H9 (cell line): Measurements from ENCODE around the gene COMP. TPM values are rescaled to one million over a fixed set of nuclear protein-coding genes. Genes with fewer than 3 reads are reported as not detected.

Experiments
- DNase-seq: peaks from one replicate; pipeline ENCODE4 v3.0.0-alpha.2; 2017
- H2AFZ ChIP-seq: one replicate; pipeline ENCODE4 v1.6.1; 2013; ENCODE audit warnings: mild to moderate bottlenecking, low read length, control low read depth, moderate library complexity
- H2AK5ac ChIP-seq: 2 replicates; pipeline ENCODE4 v1.6.1; 2013; ENCODE audit warnings: low read length, control low read depth, mixed read lengths; ENCODE audit not compliant: insufficient read length
- H2BK120ac ChIP-seq: one replicate; pipeline ENCODE4 v1.6.1; 2013; ENCODE audit warnings: low read depth, mild to moderate bottlenecking, low read length, control low read depth, inconsistent platforms; ENCODE audit not compliant: poor library complexity, severe bottlenecking
- H2BK12ac ChIP-seq: 2 replicates; pipeline ENCODE4 v1.6.1; 2013; ENCODE audit warnings: low read length, control low read depth, mixed read lengths, low read depth; ENCODE audit not compliant: insufficient read length
- H2BK15ac ChIP-seq: 2 replicates; pipeline ENCODE4 v1.6.1; 2013; ENCODE audit warnings: low read depth, low read length, control low read depth
- H2BK20ac ChIP-seq: one replicate; pipeline ENCODE4 v1.6.1; 2013; ENCODE audit warnings: low read depth, mild to moderate bottlenecking, low read length, control low read depth, inconsistent platforms; ENCODE audit not compliant: poor library complexity, severe bottlenecking
- H2BK5ac ChIP-seq: 2 replicates; pipeline ENCODE4 v1.6.1; 2013; ENCODE audit warnings: low read length, control low read depth, mixed read lengths; ENCODE audit not compliant: insufficient read length
- H3K14ac ChIP-seq: 2 replicates; pipeline ENCODE4 v1.6.1; 2013; ENCODE audit warnings: low read length, control low read depth; ENCODE audit not compliant: insufficient read depth
- H3K18ac ChIP-seq: 2 replicates; pipeline ENCODE4 v1.6.1; 2013; ENCODE audit warnings: low read depth, mild to moderate bottlenecking, mixed read lengths, low read length, control low read depth; ENCODE audit not compliant: insufficient read length
- H3K23ac ChIP-seq: 2 replicates; pipeline ENCODE4 v1.6.1; 2013; ENCODE audit warnings: low read length, control low read depth, mixed read lengths, low read depth; ENCODE audit not compliant: insufficient read length
- H3K23me2 ChIP-seq: 2 replicates; pipeline ENCODE4 v1.6.1; 2013; ENCODE audit warnings: low read depth, mild to moderate bottlenecking, mixed read lengths, low read length, control low read depth; ENCODE audit not compliant: insufficient read length, poor library complexity, severe bottlenecking
- H3K27ac ChIP-seq: 2 replicates; pipeline ENCODE4 v1.5.1; 2013; ENCODE audit warnings: low read length, control low read depth, mixed read lengths, low read depth; ENCODE audit not compliant: insufficient read length
- H3K27me3 ChIP-seq: 2 replicates; pipeline ENCODE4 v1.6.1; 2013; ENCODE audit warnings: low read length, control low read depth, inconsistent platforms; ENCODE audit not compliant: insufficient read depth
- H3K4ac ChIP-seq: 2 replicates; pipeline ENCODE4 v1.6.1; 2013; ENCODE audit warnings: low read depth, mild to moderate bottlenecking, control low read depth, inconsistent platforms, low read length, moderate library complexity
- H3K4me1 ChIP-seq: 2 replicates; pipeline ENCODE4 v1.6.1; 2013; ENCODE audit warnings: low read length, control low read depth, inconsistent platforms; ENCODE audit not compliant: insufficient read depth
- H3K4me2 ChIP-seq: 2 replicates; pipeline ENCODE4 v1.6.1; 2013; ENCODE audit warnings: low read length, control low read depth, mixed read lengths; ENCODE audit not compliant: insufficient read length, insufficient read depth
- H3K56ac ChIP-seq: 2 replicates; pipeline ENCODE4 v1.6.1; 2013; ENCODE audit warnings: low read depth, mild to moderate bottlenecking, mixed read lengths, low read length, control low read depth; ENCODE audit not compliant: insufficient read length
- H3K79me1 ChIP-seq: 2 replicates; pipeline ENCODE4 v1.6.1; 2013; ENCODE audit warnings: low read depth, mild to moderate bottlenecking, moderate library complexity, low read length, control low read depth, inconsistent platforms; ENCODE audit not compliant: insufficient read depth, poor library complexity, severe bottlenecking
- H3K79me2 ChIP-seq: 2 replicates; pipeline ENCODE4 v1.6.1; 2013; ENCODE audit warnings: low read length, control low read depth, inconsistent platforms; ENCODE audit not compliant: insufficient read depth
- H3K9ac ChIP-seq: 2 replicates; pipeline ENCODE4 v1.6.1; 2013; ENCODE audit warnings: low read length, control low read depth, mixed read lengths; ENCODE audit not compliant: insufficient read length; ENCODE audit errors: extremely low read depth
- H3K9me3 ChIP-seq: one replicate; pipeline ENCODE4 v1.6.1; 2013; ENCODE audit warnings: low read depth, low read length, inconsistent platforms; ENCODE audit not compliant: control insufficient read depth
- H3T11ph ChIP-seq: one replicate; pipeline ENCODE4 v1.6.1; 2013; ENCODE audit warnings: mild to moderate bottlenecking, low read length, control low read depth, inconsistent platforms
- H4K20me1 ChIP-seq: one replicate; pipeline ENCODE4 v1.6.1; 2013; ENCODE audit not compliant: control insufficient read depth, insufficient read length, insufficient read depth
- H4K5ac ChIP-seq: 2 replicates; pipeline ENCODE4 v1.6.1; 2013; ENCODE audit warnings: low read depth, mild to moderate bottlenecking, mixed read lengths, low read length, control low read depth; ENCODE audit not compliant: insufficient read length
- H4K8ac ChIP-seq: replicated peaks from 2 replicates; pipeline ENCODE4 v1.6.1; 2013; ENCODE audit warnings: low read length, control low read depth, mixed read lengths, low read depth; ENCODE audit not compliant: insufficient read length
- H4K91ac ChIP-seq: 2 replicates; pipeline ENCODE4 v1.6.1; 2013; ENCODE audit warnings: low read depth, mild to moderate bottlenecking, moderate library complexity, mixed read lengths, low read length, control low read depth; ENCODE audit not compliant: insufficient read length
- H3K27ac Mint-ChIP-seq, 3 experiments: 2 replicates in 2 of 3; 3 replicates in 1 of 3; pipeline ENCODE4 v1.8.0; 2020 to 2021; ENCODE audit warnings: mixed read lengths in 3 of 3, mild to moderate bottlenecking in 1 of 3, moderate library complexity in 1 of 3
- H3K27me3 Mint-ChIP-seq: 2 replicates; pipeline ENCODE4 v1.8.0; 2021; ENCODE audit warnings: low read depth, mild to moderate bottlenecking, moderate library complexity, mixed read lengths
- H3K36me3 Mint-ChIP-seq, 3 experiments: 2 replicates in 2 of 3; 3 replicates in 1 of 3; pipeline ENCODE4 v1.8.0; 2020 to 2021; ENCODE audit warnings: low read depth in 3 of 3, mixed read lengths in 3 of 3; ENCODE audit not compliant: insufficient read depth in 1 of 3
- H3K4me1 Mint-ChIP-seq, 2 experiments: 2 replicates each; pipeline ENCODE4 v1.8.0; 2020; ENCODE audit warnings: mixed read lengths in 2 of 2
- H3K4me3 Mint-ChIP-seq, 2 experiments: 2 replicates in 1 of 2; 3 replicates in 1 of 2; pipeline ENCODE4 v1.8.0; 2020 to 2021; ENCODE audit warnings: mild to moderate bottlenecking in 2 of 2, mixed read lengths in 2 of 2, moderate library complexity in 1 of 2
- H3K9me3 Mint-ChIP-seq, 2 experiments: 2 replicates in 1 of 2; 3 replicates in 1 of 2; pipeline ENCODE4 v1.8.0; 2020; ENCODE audit warnings: mild to moderate bottlenecking in 2 of 2, mixed read lengths in 2 of 2, moderate library complexity in 1 of 2
- WGBS: extraction: QIAGEN DNeasy Blood & Tissue Kit; methylation state at CpG from one replicate; pipeline ENCODE4 v1.1.7; 2013; ENCODE audit warnings: missing lambda C conversion rate, low lambda C conversion rate, mixed read lengths; ENCODE audit not compliant: insufficient read length; ENCODE audit errors: extremely low coverage; 5-methylcytosine and 5-hydroxymethylcytosine counted together
- total RNA-seq: library from RNA; stranded (reverse); gene quantifications from 2 replicates; pipeline ENCODE4 v1.2.1, GENCODE V29; 2021
- TF ChIP-seq, protein P1 (sequence below): fragments of 200-600 bp; sonication (generic); conservative IDR thresholded peaks from 3 replicates; pipeline ENCODE4 v1.8.0; 2021; ENCODE audit warnings: antibody characterized with exemption, mild to moderate bottlenecking

COMP gene
- total RNA-seq, 1 experiment from 2014 or later: 0.15 TPM

DNA sequence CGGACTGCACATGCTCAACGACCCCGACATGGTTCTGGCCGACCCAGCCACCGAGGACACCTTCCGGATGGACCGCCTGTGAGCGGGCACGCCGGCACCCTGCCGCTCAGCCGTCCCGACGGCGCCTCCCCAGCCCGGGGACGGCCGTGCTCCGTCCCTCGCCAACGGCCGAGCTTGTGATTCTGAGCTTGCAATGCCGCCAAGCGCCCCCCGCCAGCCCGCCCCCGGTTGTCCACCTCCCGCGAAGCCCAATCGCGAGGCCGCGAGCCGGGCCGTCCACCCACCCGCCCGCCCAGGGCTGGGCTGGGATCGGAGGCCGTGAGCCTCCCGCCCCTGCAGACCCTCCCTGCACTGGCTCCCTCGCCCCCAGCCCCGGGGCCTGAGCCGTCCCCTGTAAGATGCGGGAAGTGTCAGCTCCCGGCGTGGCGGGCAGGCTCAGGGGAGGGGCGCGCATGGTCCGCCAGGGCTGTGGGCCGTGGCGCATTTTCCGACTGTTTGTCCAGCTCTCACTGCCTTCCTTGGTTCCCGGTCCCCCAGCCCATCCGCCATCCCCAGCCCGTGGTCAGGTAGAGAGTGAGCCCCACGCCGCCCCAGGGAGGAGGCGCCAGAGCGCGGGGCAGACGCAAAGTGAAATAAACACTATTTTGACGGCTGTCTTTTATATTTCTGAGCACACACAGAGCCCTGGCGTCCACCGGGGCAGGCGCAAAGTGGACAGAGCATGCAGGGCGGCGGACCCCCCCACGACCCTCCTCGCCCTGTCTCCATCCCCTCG is 13.6 kb downstream of the COMP start:
- no peaks in the 10 kb centered on the region for H3K9me3 Mint-ChIP-seq
- no peak overlapping the region for H2BK20ac ChIP-seq
- no peak overlapping the region for H4K5ac ChIP-seq
- H2BK5ac ChIP-seq: no peak overlapping the region
- H3K23ac ChIP-seq: no peak overlapping the region
- peaks cover 2 to 9% of the 10 kb centered on the region in 2 experiments; a peak in 1 of 4 replicates for H3K4me1 Mint-ChIP-seq
- no peaks in the 10 kb centered on the region for H3K79me1 ChIP-seq
- H3K9me3 ChIP-seq: no peaks in the 10 kb centered on the region
- H3K27ac Mint-ChIP-seq: no peak overlapping the region
- peaks cover 61% of the 10 kb centered on the region for H3K27me3 ChIP-seq
- no peak overlapping the region for H3K4me2 ChIP-seq
- H2AK5ac ChIP-seq: no peak overlapping the region
- H2BK120ac ChIP-seq: no peak overlapping the region
- H3K4ac ChIP-seq: no peak overlapping the region
- no peak overlapping the region for H3K18ac ChIP-seq
- H3T11ph ChIP-seq: no peak overlapping the region
- peak overlapping the region in 1 of 2 experiments; percentile 46; a peak in 1 of 5 replicates for H3K4me3 Mint-ChIP-seq
- no peak overlapping the region for H2BK12ac ChIP-seq
- no CpG with 5 or more reads among the region's 71 CpGs for WGBS
- no peaks in the 10 kb centered on the region for H3K4me1 ChIP-seq
- TF ChIP-seq, protein P1, sequence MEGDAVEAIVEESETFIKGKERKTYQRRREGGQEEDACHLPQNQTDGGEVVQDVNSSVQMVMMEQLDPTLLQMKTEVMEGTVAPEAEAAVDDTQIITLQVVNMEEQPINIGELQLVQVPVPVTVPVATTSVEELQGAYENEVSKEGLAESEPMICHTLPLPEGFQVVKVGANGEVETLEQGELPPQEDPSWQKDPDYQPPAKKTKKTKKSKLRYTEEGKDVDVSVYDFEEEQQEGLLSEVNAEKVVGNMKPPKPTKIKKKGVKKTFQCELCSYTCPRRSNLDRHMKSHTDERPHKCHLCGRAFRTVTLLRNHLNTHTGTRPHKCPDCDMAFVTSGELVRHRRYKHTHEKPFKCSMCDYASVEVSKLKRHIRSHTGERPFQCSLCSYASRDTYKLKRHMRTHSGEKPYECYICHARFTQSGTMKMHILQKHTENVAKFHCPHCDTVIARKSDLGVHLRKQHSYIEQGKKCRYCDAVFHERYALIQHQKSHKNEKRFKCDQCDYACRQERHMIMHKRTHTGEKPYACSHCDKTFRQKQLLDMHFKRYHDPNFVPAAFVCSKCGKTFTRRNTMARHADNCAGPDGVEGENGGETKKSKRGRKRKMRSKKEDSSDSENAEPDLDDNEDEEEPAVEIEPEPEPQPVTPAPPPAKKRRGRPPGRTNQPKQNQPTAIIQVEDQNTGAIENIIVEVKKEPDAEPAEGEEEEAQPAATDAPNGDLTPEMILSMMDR: no peak
- no peak overlapping the region for H4K91ac ChIP-seq
- no peaks in the 10 kb centered on the region for H3K23me2 ChIP-seq
- no peak overlapping the region for H3K9ac ChIP-seq
- H2AFZ ChIP-seq: no peak overlapping the region
- no peak overlapping the region for H3K14ac ChIP-seq
- H3K27me3 Mint-ChIP-seq: peaks cover 96% of the 10 kb centered on the region
- H2BK15ac ChIP-seq: no peak overlapping the region
- DNase-seq: no peak
- H3K36me3 Mint-ChIP-seq: no peaks in the 10 kb centered on the region
- no peak overlapping the region for H3K27ac ChIP-seq
- no peak overlapping the region for H4K8ac ChIP-seq
- H3K79me2 ChIP-seq: no peaks in the 10 kb centered on the region
- H3K56ac ChIP-seq: no peak overlapping the region
- no peaks in the 10 kb centered on the region for H4K20me1 ChIP-seq
